NCI-H526 (cell line): ENCODE measurements around the gene ZNF460.

Experiments
- DNase-seq, 2 experiments: peaks; one replicate each; lab custom pipeline; 2025; lab: John Stamatoyannopoulos, UW

The ZNF460 gene

DNA sequence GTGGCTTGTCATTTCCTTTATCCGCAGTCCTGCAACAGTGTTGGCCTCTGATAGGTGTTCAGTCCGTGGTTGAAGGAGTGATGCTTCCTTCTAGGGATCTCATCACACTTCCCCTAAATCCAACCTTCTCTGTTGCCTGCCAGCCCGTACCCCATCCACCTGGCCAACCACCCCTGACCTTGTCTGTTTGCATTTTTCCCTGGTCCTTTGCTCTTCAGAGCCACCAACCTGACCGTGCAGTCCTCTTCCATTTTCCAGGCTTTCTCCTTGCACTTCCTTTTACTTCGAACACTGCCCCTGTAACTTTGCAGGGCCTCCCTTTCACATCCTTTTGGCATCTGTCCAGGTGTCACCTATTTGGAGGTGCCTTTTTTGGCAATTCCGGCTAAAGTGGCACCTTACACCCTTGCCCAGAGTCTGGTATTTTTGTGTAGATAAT, 696 bp downstream of the ZNF460 start:
- no peak for DNase-seq

DNA sequence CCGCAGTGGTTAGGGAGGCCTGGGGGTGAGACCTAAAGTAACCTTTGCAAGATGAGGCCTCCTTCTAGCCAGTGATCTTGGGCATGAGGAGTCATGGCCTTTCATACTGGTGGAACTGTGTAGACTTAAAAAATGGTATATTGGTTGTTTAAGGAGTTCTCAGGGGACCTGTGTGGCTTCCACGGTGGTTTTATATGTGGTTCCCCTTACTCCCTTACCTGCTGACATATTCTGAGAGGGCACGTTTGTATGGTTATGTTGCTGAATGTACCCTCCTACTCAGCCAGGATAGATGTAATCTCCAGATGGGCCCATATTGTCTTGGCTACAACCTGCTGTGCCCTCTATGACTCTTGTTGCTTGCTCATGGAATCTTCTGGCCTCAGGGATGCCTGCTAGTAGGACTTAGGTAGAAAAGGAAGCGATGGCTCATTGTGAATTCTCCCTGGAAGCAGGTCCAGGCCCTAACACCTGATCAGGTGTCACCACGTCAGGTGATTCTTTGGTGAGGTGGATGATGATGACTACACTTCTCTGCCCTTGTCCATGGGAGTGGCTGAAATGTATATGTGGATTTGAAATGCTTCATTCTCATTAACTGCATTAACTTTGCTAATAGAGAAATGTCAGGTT, 1.8 kb downstream of the ZNF460 start:
- no peak for DNase-seq

DNA sequence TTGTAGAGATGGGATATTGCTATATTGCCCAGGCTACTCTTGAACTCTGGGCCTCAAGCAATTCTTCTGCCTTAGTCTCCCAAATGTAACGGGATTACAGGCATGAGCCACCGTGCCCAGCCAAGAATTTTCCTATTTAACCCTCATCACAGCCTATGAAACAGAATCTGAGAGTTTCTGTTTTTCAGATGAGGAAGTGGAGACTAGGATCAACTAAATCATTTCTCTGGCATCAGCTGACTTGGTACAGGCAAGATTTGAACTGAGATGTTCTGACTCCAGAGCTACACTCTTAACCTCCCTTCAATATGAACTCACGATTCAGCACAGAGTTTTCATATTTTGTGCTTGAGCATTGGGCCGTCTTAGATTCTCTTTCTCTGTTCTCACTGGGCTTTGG, 8.1 kb downstream of the ZNF460 start:
- no peak for DNase-seq

GRCh38 chr19:57290970-57291369, 10.7 kb downstream of the ZNF460 start:
- DNase-seq, result no peak

DNA sequence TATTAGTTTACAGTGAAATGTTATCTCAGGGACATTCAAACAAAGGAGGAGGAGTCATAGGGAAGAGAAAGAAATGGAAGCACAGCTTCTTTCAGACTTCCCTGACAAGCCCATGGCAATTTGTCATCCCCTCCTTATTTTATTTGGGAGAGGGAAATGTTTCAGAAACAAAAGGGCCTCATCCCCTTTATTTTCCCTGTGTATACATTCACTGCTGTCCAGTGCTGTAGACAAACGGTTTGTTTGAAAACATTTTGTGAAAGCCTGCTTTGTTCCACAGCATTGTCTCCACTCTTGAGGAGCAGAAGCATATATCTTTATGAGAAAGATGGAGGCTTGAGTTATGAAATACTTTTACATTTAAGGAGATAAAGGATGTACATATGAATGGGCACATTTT, 12.3 kb downstream of the ZNF460 start:
- no peak for DNase-seq

DNA sequence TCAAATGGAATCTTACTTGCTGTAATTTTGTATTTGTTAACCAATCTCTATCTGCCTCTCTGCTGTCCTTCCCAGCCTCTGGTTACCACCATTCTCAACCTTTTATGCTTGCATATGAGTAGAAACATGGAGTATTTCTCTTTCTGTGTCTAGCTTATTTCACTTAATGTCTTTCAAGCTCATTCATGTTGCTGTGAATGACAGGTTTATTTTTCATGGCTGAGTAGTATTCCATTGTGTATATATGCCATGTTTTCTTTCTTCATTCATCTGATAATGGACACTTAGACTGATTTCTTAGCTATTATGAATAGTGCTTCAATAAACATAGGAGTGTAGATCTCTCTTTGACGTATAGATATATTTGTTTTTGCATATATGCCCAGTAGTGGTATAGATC, 13.4 kb downstream of the ZNF460 start:
- no peak for DNase-seq

DNA sequence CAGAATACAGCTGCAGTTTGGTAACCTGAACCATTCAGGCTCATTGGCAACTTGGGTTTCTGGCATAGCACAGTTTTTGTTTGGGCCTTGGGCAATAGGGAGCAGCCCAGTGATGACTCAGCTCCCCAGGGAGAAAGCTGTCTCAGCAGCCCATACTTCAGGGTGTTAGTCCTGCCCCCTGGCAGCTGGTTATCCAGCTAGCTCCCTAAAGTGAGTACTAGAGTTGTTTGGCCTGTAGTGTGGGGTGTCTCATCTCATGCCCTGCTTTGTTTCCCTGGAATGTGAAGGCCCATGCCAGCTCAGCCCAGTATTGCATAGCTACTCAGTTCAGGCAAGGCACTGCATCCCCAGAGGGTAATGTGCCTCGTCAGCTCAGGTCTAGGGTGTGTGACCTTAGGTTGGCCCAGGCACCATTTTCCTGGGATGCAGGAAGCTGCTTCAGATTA, 21.8 kb downstream of the ZNF460 start:
- no peak for DNase-seq

GRCh38 chr19:57302727-57303401, 22.6 kb downstream of the ZNF460 start:
- no peak for DNase-seq

GRCh38 chr19:57305056-57305455, 24.8 kb downstream of the ZNF460 start:
- DNase-seq, result no peak

DNA sequence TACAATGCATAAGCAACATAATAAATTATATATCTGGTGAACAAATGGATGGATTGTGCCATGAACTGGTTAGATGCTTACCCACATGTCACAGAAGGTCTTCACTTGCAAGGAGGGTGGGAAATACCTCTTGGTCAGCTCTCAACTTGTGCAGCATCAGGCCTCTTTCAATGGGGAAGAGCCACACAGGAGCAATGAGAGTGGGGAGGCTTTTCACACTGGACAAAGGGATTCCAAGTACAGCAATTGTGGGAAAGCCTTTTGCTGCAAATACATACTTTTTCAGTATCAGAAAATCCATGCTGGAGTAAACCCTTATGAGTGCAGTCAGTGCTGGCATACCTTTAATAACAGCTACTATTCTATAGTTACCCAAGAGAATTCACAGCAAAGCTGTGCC, 28.2 kb downstream of the ZNF460 start:
- no peak for DNase-seq

- DNase-seq, result no peak
Measured at GRCh38 chr19:57310792-57311191, 30.5 kb downstream of the ZNF460 start.

DNA sequence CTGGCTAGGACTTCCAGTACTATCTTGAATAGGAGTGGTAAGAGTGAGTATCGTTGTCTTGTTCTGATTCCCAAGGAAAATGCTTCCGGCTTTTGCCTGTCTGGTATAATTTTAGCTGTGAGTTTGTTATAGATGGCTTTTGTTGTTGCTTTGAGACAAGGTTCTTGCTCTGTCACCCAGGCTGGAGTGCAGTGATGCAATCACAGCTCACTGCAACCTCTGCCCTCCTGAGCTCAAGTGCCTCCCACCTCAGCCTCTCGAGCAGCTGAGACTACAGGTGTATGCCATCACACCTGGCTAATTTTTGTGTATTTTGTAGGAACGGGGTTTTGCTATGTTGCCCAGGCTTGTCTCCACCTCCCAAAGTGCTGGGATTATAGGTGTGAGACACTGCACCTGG, 33.9 kb downstream of the ZNF460 start:
- DNase-seq, result no peak

DNA sequence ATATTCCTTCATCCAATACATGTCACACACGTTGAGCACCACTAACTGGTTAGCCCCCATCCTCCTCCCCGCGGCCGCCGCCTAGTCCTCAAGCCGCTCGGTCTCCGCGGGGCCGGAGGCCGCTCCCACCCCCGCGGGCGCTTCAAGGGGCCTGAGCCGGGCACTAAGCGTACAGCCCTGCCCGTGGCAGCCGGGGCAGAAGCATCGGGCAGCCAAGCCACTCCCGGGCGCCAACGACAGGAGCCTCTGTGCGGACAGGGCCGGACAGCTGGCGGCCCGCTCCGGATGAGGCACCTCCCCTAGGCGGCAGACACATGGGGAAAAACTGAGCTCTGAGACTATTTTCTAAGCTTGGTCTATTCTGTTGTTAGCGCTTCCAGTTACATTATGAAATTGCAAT, 37.2 kb downstream of the ZNF460 start:
- DNase-seq, result no peak

- DNase-seq, result peak in 1 of 2 experiments; percentile 18
Measured at GRCh38 chr19:57319869-57320179, 39.5 kb downstream of the ZNF460 start.

- peak; percentile 87 to 97 for DNase-seq
Measured at GRCh38 chr19:57320180-57321084, 40.1 kb downstream of the ZNF460 start, which contains the start of gene ZNF543. ZNF543 (plus strand) TSS chr19:57320472; CDS start chr19:57320854, 382 bp downstream.

DNA sequence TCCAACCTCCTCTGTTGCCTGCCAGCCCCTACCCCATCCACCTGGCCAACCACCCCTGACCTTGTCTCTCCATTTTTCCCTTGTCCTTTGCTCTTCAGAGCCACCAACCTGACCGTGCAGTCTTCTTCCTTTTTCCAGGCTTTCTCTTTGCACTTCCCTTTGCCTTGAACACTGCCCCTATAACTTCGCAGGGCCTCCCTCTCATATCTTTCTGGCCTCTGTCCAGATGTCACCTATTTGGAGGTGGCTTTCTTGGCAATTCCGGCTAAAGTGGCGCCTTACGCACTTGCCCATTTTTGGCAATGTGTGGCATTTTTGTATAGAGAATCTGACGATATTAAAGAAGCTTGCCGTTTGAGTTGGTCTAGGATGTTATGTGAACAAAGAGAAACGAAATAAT, 40.8 kb downstream of the ZNF460 start:
- no peak for DNase-seq

- DNase-seq, result no peak
Measured at GRCh38 chr19:57321751-57322150, 41.5 kb downstream of the ZNF460 start.

GRCh38 chr19:57324992-57325391, 44.7 kb downstream of the ZNF460 start:
- DNase-seq, result no peak

GRCh38 chr19:57327993-57328392, 47.7 kb downstream of the ZNF460 start:
- no peak for DNase-seq

- DNase-seq, result no peak
Measured at GRCh38 chr19:57334191-57334590, 53.9 kb downstream of the ZNF460 start.

- no peak for DNase-seq
Measured at GRCh38 chr19:57338877-57339276, 58.6 kb downstream of the ZNF460 start.

- no peak for DNase-seq
Measured at GRCh38 chr19:57342582-57342981, 62.3 kb downstream of the ZNF460 start.
